HFF-Myc (cell line): ENCODE data around the gene CYREN.
"Not testable (repeated sequence)": the region's sequence is repeated elsewhere in the genome, so short reads cannot be mapped to it uniquely, and the experiment has no call there.

Experiments
- DNase-seq: peaks from one replicate; pipeline ENCODE4 v3.0.0-alpha.2; 2011; ENCODE audit warnings: low read depth; ENCODE audit errors: extremely low read depth
- H3K4me3 ChIP-seq: replicated peaks from 2 replicates; pipeline ENCODE4 v1.5.1; 2011; ENCODE audit warnings: low read depth, mild to moderate bottlenecking, control low read depth, low read length
- TF ChIP-seq, protein P1 (sequence below): IDR thresholded peaks from 2 replicates; pipeline ENCODE4 v1.5.1; 2012; ENCODE audit warnings: mild to moderate bottlenecking, low read depth, low read length, control low read depth; ENCODE audit errors: missing control alignments

CYREN gene

DNA sequence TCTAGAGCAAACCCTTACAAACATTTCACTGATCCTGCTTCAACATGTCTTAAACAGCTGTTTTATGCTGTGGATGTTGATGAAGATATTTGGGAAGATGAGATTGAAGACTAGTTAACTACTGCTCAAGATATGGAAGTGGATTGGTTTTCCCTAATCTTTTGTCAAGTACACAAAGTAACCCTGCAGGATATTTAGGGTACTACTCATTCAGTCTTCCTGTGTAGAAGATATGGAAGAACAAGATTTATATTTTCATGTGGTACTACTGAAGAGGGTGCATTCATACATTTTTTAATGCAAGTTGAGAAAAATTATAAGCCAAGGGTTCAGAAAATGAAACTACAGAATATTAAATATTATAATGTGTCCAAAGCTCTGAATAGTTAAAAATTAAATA lies 40.9 kb downstream of the CYREN start:
- no peak for DNase-seq
- TF ChIP-seq, protein P1, sequence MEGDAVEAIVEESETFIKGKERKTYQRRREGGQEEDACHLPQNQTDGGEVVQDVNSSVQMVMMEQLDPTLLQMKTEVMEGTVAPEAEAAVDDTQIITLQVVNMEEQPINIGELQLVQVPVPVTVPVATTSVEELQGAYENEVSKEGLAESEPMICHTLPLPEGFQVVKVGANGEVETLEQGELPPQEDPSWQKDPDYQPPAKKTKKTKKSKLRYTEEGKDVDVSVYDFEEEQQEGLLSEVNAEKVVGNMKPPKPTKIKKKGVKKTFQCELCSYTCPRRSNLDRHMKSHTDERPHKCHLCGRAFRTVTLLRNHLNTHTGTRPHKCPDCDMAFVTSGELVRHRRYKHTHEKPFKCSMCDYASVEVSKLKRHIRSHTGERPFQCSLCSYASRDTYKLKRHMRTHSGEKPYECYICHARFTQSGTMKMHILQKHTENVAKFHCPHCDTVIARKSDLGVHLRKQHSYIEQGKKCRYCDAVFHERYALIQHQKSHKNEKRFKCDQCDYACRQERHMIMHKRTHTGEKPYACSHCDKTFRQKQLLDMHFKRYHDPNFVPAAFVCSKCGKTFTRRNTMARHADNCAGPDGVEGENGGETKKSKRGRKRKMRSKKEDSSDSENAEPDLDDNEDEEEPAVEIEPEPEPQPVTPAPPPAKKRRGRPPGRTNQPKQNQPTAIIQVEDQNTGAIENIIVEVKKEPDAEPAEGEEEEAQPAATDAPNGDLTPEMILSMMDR, result no peak
- no peak overlapping the region for H3K4me3 ChIP-seq

DNA sequence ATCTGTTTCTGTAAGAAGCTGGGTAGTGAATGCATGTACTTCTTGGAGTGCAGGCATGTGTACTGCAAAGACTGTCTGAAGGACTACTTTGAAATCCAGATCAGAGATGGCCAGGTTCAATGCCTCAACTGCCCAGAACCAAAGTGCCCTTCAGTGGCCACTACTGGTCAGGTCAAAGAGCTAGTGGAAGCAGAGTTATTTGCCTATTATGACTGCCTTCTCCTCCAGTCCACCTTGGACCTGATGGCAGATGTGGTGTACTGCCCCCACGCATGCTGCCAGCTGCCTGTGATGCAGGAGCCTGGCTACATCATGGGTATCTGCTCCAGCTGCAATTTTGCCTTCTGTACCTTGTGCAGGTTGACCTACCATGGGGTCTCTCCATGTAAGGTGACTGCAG lies 41.6 kb downstream of the CYREN start:
- no peak for DNase-seq
- no peak overlapping the region for H3K4me3 ChIP-seq
- TF ChIP-seq, protein P1, result no peak

DNA sequence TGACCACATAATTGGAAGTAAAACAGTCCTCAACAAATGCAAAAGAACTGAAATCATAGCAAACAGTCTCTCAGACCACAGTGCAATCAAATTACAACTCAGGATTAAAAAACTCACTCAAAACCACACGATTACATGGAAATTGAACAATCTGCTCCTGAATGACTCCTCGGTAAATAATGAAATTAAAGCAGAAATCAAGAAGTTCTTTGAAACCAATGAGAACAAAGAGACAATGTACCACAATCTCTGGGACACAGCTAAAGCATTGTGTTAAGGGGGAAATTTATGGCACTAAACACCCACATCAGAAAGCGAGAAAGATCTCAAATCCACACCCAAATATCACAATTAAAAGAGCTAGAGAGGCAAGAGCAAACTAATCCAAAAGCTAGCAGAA lies 45.9 kb downstream of the CYREN start:
- H3K4me3 ChIP-seq, DNase-seq: not testable (repeated sequence)

DNA sequence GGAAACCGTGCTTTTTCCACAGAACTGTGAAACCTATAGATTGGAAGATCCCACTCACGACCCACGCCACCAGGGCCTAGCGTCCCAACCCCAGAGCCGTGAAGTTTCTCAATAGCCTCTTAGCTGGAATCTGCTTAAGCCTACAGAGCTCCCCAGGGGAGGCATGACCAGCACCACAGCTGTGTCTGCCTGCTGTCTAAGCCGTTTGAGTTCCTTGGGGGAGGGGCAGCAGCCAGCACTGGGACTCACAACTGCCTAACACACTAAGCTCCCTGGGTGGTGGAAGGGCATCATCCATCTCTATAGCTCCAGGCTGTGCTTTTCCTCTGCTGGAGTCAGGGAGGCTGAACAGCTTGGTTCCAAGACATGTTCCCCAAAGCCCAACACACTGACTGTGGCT lies 48.6 kb downstream of the CYREN start:
- TF ChIP-seq, protein P1, result no peak
- no peak for DNase-seq

DNA sequence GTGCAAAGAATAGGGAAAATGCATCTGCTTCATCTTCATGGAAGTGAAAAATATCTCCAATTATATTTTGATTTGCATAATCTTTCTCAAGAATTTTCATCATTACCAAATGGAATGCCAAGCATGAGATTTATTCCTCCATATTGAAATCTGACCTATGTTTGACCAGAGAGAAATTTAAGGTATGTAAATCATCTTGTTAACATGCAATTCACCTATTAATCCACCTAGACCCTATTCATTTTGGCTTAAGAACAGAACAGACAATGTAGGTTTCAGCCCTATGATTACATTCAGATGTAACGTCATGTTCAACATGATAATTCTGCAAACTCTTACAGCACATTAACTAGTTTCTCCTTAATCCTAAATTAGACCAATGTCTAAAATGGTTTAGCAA lies 53.4 kb downstream of the CYREN start:
- no peak for DNase-seq
- H3K4me3 ChIP-seq, result no peak overlapping the region
- TF ChIP-seq, protein P1, result no peak

More for the DNA sequence above, 48.6 kb downstream of the CYREN start:
- no peak overlapping the region for H3K4me3 ChIP-seq
